ENCODE data around the gene TCEANC2. TPM values are rescaled to one million over a fixed set of nuclear protein-coding genes. Genes with fewer than 3 reads are reported as not detected.

The TCEANC2 gene
- total and polyA plus RNA-seq, 2 experiments from 2014 or later = 6.0 to 6.3 TPM

- H3K4me2 ChIP-seq = no peak overlapping the region
- H3K27ac Mint-ChIP-seq = no peak overlapping the region
- H3F3A ChIP-seq (replicated peaks; ENCODE audit: low read depth) = no peaks in the 10 kb centered on the region
- no peaks in the 10 kb centered on the region for H3K9me3 Mint-ChIP-seq
- H3K36me3 Mint-ChIP-seq (ENCODE audit: low read depth) = no peaks in the 10 kb centered on the region
- H3K79me2 ChIP-seq (replicated peaks; ENCODE audit: insufficient read depth) = no peaks in the 10 kb centered on the region
- no peaks in the 10 kb centered on the region; the same call in 1 of the 2 replicates for H3K9me2 ChIP-seq (ENCODE audit: insufficient read depth)
- H4K20me1 ChIP-seq (replicated peaks; ENCODE audit: insufficient read depth) = no peaks in the 10 kb centered on the region
- H3K36me3 ChIP-seq (ENCODE audit: insufficient read depth) = no peaks in the 10 kb centered on the region
- DNase-seq (ENCODE audit: low spot score) = no peak
- no peaks in the 10 kb centered on the region for H3K4me1 ChIP-seq (ENCODE audit: insufficient read depth)
- no peaks in the 10 kb centered on the region for H3K27me3 ChIP-seq (ENCODE audit: insufficient read depth)
- H3K27ac ChIP-seq (ENCODE audit: low read depth) = no peak overlapping the region
- H3K4me3 ChIP-seq = no peak overlapping the region
- no peak overlapping the region for H2AFZ ChIP-seq
- TF ChIP-seq POLR2AphosphoS5 (IDR thresholded peaks at IDR 0.05; ENCODE audit: low read depth) (no peak), JUNB (IDR thresholded peaks at IDR 0.05; ENCODE audit: unreplicated experiment) (no peak), STAT1 (IDR thresholded peaks at IDR 0.05; ENCODE audit: unreplicated experiment) (no peak), CTCF (conservative IDR thresholded peaks at IDR 0.05; ENCODE audit: low read depth in 2 of 2) (no peak), EZH2 (IDR thresholded peaks at IDR 0.05; ENCODE audit: low read depth, unreplicated experiment) (no peak), REST (IDR thresholded peaks at IDR 0.05; ENCODE audit: unreplicated experiment) (no peak), NANOG (IDR thresholded peaks at IDR 0.05; ENCODE audit: borderline replicate concordance) (no peak), EZH2phosphoT487 (IDR thresholded peaks at IDR 0.05; ENCODE audit: unreplicated experiment) (no peak), CREB1 (CRISPR knock-in tag; IDR thresholded peaks at IDR 0.05; ENCODE audit: low read depth) (no peak), ZNF331 (CRISPR knock-in tag; IDR thresholded peaks at IDR 0.05; ENCODE audit: low read depth) (no peak), ZNF462 (CRISPR knock-in tag; IDR thresholded peaks at IDR 0.05) (no peak), ZNF114 (CRISPR knock-in tag; IDR thresholded peaks at IDR 0.05) (no peak), ETS1 (IDR thresholded peaks at IDR 0.05) (no peak)
- peaks cover 8% of the 10 kb centered on the region for H3K27me3 Mint-ChIP-seq (ENCODE audit: insufficient read depth, low read depth, poor library complexity)
- no peak for ATAC-seq
- H3K4me3 Mint-ChIP-seq = no peak overlapping the region
- peaks cover 8% of the 10 kb centered on the region for H3K4me1 Mint-ChIP-seq
Measured at GRCh38 chr1:54012863-54013262, 40.5 kb upstream of the TCEANC2 start.
